ENCODE measurements around the gene WDR31.
"Not testable (repeated sequence)": the region's sequence is repeated elsewhere in the genome, so short reads cannot be mapped to it uniquely, and the experiment has no call there.

WDR31 gene

GRCh38 chr9:113340011-113340699, at the start of gene WDR31:
TSS of gene WDR31 (minus strand) at chr9:113340275. CDS start at chr9:113332022, 8,253 bp downstream.
- peak; percentile 86 for DNase-seq (ENCODE audit: low spot score)

- DNase-seq (ENCODE audit: low spot score) = no peak
Observed at GRCh38 chr9:113389451-113389850, 49.4 kb upstream of the WDR31 start.

DNA sequence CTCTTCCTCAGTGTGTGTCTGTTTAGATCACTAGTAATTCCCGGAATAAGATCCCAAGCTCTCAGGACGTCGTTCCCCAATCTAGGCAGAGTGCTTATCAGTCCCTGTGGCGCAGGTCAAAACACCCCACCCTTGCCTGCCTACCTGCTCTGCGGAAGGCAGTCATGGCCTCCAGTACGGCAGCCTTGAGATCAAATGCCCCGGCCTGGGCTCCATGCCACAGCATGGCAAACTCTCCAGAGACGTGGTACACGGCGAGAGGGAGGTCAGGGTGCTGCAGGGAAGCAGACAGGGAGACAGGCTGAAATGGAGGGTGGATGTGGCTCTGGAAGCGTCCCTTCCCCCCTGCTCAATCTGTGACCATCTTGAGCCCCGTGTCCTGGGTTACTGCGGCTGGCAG, 48.8 kb upstream of the WDR31 start:
- no peak for DNase-seq (ENCODE audit: low spot score)

DNA sequence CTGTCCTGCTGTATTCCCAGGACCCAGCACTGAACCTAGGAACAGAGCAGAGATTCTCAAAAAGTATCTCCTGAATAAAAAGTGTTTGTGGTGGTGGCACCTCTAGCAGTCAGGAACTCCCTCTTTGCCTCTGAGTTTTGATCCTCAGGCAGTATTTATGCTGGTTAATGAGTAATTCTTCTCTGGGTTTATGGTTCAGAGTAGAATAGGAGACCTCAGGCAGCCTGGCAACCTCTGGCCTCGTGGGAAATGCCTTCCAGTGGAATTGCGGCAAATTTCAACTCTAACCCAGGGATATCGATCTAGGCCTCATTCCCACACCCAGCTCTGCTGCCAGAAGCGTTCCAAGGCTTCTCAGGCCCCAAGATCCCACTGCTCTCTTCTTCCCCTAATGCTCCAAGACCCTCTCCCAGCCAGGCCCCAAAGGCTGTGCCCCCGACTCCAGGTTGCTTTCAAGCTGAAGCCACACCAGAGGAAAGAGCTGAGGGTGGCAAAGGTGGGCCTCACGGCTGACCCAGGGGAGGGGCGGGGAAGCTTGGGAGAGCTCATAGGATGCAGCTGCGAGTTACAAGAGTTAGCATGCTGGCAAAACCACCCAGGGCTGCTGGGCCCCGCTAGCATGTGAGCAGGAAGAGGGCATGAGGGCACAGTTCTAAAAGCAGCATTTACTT, 47.6 kb upstream of the WDR31 start:
- DNase-seq (ENCODE audit: low spot score) = no peak

DNA sequence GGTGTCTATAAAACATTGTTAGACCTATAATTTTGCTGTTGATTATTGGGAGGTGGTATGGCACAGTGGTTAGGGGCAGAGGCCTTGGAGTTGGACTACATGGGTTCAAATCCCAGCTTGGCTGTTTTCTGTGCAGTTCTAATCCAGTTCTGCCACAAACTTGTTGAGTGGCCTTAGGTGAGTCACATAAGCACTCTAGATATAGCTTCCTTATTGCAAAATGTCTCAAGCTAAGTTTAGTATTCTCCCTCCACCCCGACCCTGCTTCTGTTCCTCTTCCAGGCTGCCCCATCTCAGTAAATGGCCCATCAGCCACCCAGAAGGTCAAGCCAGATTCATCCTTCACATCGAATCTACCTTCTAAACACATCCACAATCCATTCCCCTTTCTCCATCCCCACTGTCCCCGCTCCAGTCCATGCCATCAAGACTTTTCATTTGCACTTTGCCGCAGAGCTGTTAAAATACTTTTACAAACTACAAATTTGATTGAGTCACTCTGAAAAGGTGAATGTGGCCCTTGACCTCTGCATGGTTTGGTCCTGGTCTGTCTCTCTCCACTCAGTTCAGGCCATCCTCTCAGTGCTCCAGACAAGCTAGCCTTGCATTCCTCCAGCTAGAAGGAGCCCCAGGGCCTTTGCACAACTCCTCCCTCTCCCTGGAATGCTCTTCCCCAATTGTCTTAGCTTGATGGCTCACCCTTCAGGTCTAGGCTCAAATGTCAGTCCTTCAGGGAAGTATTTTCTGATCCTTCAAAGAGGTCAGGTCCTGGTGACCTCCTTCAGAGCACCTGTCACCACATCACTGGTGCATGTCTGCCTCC, 46.7 kb upstream of the WDR31 start:
- DNase-seq (ENCODE audit: low spot score) = no peak

DNA sequence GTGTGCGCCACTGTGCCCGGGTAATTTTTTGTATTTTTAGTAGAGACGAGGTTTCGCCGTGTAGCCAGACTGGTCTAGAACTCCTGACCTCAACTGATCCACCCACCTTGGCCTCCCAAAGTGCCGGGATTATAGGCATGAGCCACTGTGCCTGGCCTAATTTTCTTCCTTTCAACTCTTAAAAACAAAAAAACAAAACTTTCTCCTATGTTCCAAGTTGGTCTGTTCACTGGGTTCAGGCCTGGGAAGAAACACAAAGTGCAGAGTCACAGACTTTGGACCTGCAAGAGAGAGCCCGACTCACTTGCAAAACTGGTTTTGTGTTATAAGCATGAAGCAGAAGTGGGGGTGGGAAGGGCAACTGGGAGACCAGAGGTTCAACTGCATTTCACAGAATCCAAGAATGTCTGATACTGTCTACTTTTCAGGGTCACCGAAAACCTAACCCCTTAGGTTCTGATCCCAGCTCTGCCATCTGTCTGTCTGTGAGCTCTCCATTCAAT, 41.9 kb upstream of the WDR31 start:
- DNase-seq (ENCODE audit: low spot score) = no peak

DNA sequence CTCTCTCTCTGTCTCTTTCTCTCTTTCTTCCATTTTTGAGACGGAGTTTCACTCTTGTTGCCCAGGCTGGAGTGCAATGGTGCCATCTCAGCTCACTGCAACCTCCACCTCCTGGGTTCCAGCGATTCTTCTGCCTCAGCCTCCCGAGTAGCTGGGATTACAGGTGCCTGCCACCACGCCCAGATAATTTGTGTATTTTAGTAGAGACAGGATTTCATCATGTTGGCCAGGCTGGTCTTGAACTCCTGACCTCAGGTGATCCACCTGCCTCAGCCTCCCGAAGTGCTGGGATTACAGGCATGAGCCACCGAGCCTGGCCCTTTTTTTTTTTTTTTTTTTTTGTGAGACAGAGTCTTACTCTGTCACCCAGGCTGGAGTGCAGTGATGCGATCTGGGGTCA, 41.4 kb upstream of the WDR31 start:
- not testable (repeated sequence) for DNase-seq (ENCODE audit: low spot score)

DNA sequence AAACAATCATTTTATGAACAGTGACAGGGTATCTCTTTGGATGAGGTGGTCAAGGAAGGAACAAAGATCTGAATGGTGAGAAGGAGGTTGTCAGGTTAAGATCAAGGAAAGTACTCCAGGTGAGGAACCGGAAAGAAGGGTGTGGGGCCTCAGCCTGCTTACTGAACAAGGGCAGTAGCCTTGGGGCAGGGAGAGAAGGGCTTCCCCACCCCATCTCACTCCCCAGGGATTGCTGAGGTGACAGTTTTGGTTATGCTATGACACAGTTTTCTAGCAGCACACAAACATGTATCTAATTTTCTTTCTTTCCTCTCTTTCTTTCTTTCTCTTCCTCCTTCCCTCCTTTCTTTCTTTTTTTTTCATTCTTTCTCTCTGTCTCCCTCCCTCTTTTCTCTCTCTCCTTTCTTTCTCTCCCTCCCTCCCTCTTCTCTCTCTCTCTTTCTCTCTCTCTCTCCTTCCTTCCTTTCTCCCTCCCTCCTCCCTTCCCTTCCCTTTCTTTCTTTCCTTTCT, 40.8 kb upstream of the WDR31 start:
- no peak for DNase-seq (ENCODE audit: low spot score)

- not testable (repeated sequence) for DNase-seq (ENCODE audit: low spot score)
Observed at GRCh38 chr9:113379829-113380210, 39.7 kb upstream of the WDR31 start.

DNA sequence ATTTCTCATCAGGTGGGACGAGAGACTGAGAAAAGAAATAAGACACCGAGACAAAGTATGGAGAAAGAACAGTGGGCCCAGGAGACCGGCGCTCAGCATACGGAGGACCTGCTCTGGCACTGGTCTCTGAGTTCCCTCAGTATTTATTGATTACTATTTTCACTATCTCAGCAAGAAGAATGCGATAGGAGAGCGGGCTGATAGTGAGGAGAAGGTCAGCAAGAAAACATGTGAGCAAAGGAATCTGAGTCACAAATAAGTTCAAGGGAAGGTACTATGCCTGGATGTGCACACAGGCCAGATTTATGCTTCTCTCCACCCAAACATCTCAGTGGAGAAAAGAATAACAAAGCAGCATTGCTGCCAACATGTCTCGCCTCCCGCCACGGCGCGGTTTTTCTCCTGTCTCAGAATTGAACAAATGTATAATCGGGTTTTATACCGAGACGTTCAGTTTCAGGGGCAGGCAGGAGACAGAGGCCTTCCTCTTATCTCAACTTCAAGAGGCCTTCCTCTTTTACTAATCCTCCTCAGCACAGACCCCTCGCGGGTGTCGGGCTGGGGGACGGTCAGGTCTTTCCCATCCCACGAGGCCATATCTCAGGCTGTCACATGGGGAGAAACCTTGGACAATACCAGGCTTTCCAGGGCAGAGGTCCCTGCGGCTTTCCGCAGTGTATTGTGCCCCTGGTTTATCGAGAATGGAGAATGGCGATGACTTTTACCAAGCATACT, 39.2 kb upstream of the WDR31 start:
- not testable (repeated sequence) for DNase-seq (ENCODE audit: low spot score)

DNA sequence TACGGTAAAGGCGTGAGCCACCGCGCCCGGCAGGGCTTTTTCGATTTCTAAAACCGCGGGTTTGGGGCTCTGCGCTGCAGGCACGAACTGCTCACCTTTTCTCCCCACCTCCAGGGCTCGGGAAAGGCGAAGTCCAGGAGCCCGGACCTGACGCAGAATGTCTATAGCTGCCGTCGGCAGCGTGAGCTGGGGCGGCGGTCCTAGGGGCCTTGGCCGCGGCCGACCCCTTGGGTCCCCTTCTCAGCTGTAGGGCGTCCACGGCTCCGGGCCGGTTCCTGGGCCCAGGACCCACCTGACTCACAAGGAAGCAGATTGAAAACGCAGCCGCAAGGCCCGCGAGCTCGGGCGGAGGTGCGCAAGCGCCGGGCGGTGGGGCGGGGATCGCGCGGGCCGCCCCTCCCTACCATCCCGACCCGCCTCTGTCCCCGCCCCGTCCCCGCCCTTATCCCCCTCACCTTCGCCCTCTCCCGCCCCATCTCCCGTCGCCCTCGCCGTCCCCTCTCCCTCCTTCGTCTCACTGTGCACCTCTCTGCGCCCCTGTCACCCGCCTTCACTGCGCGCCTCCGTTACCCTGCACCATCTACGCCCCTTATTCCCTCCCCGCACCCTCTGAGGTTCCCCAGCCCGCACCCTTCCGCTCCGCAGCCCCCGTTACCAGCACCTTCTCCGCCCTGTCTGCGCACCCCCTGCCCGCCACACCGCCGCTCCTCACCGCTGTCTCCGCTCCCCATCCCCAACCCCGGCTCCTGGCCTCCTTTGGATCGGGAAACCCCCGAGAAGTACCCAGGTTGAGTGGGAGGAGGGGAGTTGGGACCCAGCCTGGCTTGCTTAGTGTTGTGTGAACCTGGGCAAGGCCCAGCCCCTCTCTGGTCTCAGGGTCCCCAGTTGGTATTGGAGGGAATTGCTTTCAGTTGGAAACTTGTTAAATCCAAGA, 36.8 kb upstream of the WDR31 start, which contains the start of gene HDHD3:
HDHD3 (minus strand) TSS at position 353 of the 934 bp plus-strand sequence. CDS start 2,632 bp downstream, outside the sequence.
- peak; percentile 84 for DNase-seq (ENCODE audit: low spot score)

DNA sequence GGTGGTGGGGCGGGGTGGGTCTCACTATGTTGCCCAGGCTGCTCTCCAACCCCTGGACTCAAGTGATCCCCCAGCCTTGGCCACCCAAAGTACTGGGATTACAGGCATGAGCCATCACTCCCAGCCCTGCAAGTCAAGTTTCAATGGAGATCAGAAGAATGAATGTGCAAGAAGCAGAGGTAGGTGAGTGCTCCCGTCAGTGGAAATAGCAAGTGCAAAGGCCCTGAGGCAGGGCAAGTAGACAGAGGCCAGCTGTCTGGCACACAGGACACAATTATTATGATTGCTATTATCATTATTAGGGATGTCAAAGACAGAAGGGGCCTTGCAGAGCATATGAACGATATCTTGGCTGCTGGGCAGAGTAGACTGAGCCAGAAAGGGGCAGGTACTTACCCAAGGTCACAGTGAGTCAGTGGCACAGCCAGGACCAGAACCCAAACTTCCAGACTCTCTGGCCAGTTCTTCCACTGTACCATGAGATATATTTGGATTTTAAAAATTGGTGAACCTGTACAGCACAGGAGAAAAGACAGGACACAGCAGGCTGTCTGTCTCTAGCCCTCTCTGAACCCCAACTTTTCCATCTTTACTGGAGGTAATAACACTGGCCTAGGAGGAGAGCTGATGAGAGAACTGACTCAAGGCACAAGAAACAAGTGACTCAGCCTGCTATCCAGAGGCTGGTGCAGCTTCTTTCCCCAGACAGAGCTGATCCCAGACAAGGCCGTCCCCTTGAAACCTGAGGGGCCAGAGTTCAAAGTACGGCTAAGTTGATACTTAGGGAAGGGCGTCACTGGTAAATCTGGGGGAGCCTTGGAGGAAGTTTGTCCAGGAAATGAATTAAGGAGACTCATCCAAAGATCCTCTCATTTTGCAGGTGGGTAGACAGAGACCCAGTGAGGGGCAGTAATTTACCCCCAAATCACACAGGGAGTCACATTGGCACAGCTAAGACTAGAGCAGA, 35.3 kb upstream of the WDR31 start:
- no peak for DNase-seq (ENCODE audit: low spot score)

DNA sequence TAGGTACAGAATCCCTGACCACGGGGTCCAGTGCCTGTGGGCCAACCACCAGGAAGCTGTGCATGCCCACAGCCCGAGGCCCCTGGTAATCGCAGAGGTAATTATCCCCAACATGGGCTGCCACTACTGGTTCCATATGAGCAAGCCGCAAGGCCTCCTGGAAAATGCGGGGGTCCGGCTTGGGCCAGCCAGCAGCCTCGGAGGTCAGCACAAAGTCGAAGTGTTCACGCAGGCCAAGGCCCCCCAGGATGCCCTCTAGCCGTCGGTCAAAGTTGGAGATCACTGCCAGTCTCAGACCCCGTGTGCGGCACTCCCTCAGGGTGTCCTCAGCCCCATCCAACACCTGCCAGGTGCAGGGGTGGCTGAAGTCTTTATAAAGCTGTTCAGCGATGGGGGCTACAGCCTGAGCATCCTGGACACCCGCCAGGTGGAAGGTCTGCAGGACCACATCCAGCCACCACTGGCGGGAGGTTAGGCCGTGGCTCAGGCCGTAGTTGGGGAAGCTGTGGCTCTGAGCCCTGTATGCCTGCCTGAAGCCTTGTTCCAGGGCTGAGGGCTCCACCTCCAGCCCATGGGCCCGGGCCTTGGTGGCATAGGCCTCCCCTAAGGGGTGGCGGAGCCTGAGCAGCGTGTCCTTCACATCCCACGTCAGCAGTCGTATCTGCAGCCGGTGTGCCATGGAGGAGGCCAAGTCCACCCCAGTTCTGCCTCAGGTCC, 33.8 kb upstream of the WDR31 start:
- no peak for DNase-seq (ENCODE audit: low spot score)

DNA sequence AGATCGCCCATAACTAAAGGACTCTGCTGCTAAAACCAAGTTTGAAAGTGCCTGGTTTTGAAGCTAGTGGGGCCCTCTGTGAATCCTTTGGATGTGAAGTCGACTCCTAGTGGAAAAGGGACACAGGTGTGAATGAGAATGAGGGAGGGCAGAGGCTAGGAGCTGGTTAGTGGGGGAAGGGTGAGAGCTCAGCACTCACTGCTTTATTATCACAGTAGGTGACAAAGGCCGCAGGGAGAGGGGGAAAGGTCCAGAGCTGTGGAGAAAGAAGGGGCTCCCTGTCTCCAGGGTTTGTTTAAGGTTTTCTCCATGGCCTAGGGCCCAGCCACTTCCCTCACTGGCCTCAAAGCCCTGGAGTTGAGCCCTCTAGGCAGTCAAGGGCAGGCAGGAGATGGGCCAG, 33.2 kb upstream of the WDR31 start:
- no peak for DNase-seq (ENCODE audit: low spot score)

- DNase-seq (ENCODE audit: low spot score) = no peak
Observed at GRCh38 chr9:113372059-113372458, 32.0 kb upstream of the WDR31 start.

DNA sequence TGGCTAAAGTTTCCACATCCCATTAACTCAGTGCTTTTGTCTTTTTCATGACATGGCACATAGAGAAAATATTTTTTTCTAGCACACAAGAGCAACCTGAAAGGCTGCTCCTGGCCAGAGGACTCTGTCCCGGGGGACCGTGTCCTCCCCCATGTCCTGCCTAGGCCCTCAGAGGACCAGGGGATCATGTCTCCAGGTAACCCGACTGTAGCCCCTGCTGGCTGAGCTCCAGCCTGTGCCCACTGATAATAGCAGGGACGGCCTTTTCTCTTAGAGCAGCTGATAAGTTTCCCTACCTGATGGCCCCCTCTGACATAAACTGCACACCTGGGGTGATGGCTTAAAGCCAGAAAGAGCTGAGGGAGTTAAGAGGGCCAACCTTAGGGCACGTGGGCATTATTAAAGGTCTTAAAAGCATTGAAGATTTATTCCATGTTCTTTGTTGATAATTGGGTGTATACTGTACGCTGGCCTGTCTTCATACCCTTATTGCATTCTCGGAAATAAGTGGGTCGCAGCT, 30.8 kb upstream of the WDR31 start:
- no peak for DNase-seq (ENCODE audit: low spot score)

DNA sequence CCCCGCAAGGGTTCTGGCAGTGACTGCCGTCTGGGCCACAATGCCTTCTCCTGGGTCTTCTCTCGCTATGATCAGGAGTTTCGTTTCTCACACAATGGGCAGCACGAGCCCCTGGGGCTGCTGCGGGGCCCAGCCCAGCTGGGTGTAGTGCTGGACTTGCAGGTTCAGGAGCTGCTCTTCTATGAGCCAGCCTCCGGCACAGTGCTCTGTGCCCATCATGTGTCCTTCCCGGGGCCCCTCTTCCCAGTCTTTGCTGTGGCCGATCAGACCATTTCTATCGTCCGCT, 29.7 kb upstream of the WDR31 start:
- DNase-seq (ENCODE audit: low spot score) = no peak

DNA sequence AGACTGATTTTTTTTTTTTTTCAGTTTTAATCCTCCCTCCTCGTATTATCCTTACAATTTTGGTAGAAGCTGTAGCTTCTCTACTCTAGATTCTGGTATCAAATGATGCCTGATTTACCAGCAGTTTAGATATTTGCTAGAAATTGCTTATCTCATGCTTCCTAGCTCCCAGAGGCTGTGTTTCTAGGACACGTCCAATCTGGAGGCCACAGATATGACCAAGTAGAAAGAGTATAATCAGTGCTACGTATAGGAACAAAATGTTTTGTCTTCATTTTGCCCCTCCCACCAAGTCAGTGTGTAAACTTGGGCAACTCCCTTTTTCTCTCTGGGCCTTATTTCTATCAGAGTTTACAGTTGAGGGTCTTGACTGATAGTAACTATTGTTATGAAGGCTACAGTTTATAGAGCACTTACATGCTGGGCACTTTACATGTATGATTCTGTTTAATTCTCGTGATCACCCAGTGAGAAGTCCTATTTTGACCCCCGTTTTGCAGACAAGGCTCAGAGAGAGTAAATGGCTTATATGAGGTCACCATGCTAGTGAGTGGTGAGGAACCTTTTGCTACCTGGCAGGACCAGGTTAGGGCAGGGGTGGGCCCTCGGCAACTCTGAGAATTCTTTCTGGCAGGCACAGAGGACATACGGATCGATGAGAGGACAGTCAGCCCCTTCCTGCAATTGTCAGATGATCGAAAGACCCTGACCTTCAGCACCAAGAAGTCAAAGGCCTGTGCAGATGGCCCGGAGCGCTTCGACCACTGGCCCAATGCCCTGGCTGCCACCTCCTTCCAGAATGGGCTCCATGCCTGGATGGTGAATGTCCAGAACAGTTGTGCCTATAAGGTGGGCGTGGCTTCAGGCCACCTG, 29.1 kb upstream of the WDR31 start:
- no peak for DNase-seq (ENCODE audit: low spot score)

Data from activated CD4-positive, alpha-beta T cell treated with anti-CD3 and anti-CD28 coated beads, Interleukin-2, Interleukin-4, amounts not matched to agents 100 ng/mL and 50 ng/mL, durations not matched to agents 16 hours and 8 hours (primary cell).